Tibial artery (tissue), 4 donors: ENCODE measurements around the gene EVI2A.

Source experiments
- DNase-seq, 2 donors: peaks; one replicate each; pipeline ENCODE4 v3.0.0-alpha.2; 2019
- H3K27ac ChIP-seq, 2 donors: fragments of 200-600 bp; sonication (generic) in 1 of 2; 1 replicate in 1 of 2; 2 replicates in 1 of 2; pipeline ENCODE4 v1.5.1; 2018 to 2019; ENCODE audit warnings: mild to moderate bottlenecking in 1 of 2
- H3K27me3 ChIP-seq, 2 donors: fragments of 200-600 bp; sonication (generic) in 1 of 2; one replicate each; pipeline versions ENCODE4 v1.5.1 to v1.6.0; 2016 to 2019
- H3K36me3 ChIP-seq, 3 donors: fragments of 200-600 bp; sonication (generic) in 2 of 3; one replicate each; pipeline ENCODE4 v1.5.1; 2016 to 2019; ENCODE audit warnings: mild to moderate bottlenecking in 2 of 3
- H3K4me1 ChIP-seq, 4 donors: fragments of 200-600 bp; sonication (generic) in 2 of 4; 1 replicate in 3 of 4; 2 replicates in 1 of 4; pipeline ENCODE4 v1.5.1; 2016 to 2019
- H3K4me3 ChIP-seq, 2 donors: fragments of 200-600 bp; sonication (generic) in 1 of 2; 1 replicate in 1 of 2; 2 replicates in 1 of 2; pipeline ENCODE4 v1.5.1; 2018 to 2019; ENCODE audit warnings: mild to moderate bottlenecking in 2 of 2
- H3K9me3 ChIP-seq, 3 donors: fragments of 200-600 bp; sonication (generic) in 1 of 3; one replicate each; pipeline ENCODE4 v1.5.1; 2016 to 2019
- intact Hi-C: fragments of 100-400 bp; cut with DNase I; formaldehyde crosslinking; loops from one replicate; pipeline ENCODE4 v1.15.0; 2023; ENCODE audit warnings: low total_unique reads
- TF ChIP-seq, protein P1 (sequence below), 2 experiments: fragments of 200-600 bp in 1 of 2; fragments of 450-650 bp in 1 of 2; IDR thresholded peaks; one replicate each; pipeline ENCODE4 v1.5.1; 2017 to 2019; ENCODE audit warnings: antibody characterized with exemption in 2 of 2, mild to moderate bottlenecking in 1 of 2, moderate library complexity in 1 of 2

The EVI2A gene

DNA sequence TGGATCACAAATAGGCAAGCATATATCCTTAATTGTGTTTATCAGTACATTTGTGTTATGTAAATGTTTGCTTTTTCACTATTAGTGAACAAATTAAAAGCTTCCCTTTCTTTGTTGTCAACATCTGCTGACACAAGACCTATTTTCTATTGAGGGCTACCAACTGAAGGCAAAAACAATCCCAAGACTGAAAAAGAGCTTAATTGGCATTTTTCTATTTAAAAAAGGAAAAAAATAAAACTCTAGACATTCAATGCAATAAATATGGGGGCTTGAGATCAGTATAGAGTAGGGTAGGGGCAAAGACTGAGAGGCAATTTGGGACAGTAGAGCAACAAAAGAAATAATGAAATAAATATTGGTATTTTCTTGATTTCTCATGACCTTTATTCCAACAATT, 48.6 kb downstream of the EVI2A start:
- H3K4me1 ChIP-seq, result peaks cover 0 to 27% (median 18%) of the 10 kb centered on the region in 4 donors
- H3K9me3 ChIP-seq, result no peaks in the 10 kb centered on the region
- no peak overlapping the region for H3K27ac ChIP-seq
- TF ChIP-seq, protein P1, sequence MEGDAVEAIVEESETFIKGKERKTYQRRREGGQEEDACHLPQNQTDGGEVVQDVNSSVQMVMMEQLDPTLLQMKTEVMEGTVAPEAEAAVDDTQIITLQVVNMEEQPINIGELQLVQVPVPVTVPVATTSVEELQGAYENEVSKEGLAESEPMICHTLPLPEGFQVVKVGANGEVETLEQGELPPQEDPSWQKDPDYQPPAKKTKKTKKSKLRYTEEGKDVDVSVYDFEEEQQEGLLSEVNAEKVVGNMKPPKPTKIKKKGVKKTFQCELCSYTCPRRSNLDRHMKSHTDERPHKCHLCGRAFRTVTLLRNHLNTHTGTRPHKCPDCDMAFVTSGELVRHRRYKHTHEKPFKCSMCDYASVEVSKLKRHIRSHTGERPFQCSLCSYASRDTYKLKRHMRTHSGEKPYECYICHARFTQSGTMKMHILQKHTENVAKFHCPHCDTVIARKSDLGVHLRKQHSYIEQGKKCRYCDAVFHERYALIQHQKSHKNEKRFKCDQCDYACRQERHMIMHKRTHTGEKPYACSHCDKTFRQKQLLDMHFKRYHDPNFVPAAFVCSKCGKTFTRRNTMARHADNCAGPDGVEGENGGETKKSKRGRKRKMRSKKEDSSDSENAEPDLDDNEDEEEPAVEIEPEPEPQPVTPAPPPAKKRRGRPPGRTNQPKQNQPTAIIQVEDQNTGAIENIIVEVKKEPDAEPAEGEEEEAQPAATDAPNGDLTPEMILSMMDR (IDR thresholded peaks at IDR 0.05), result no peak
- DNase-seq, result no peak
- no peak overlapping the region for H3K4me3 ChIP-seq
- peaks cover 9 to 29% (median 16%) of the 10 kb centered on the region in 3 donors for H3K36me3 ChIP-seq
- no peaks in the 10 kb centered on the region for H3K27me3 ChIP-seq
- intact Hi-C loops, result no loop called here

- DNase-seq, result no peak
- intact Hi-C loops, result no loop called here
- no peaks in the 10 kb centered on the region for H3K9me3 ChIP-seq
- no peaks in the 10 kb centered on the region for H3K27me3 ChIP-seq
- H3K27ac ChIP-seq, result no peak overlapping the region
- peaks cover 0 to 29% (median 18%) of the 10 kb centered on the region in 4 donors for H3K4me1 ChIP-seq
- TF ChIP-seq, protein P1 (IDR thresholded peaks at IDR 0.05), result no peak
- H3K4me3 ChIP-seq, result no peak overlapping the region
- peaks cover 3 to 24% (median 10%) of the 10 kb centered on the region in 3 donors for H3K36me3 ChIP-seq
Measured at GRCh38 chr17:31272236-31272635, 49.2 kb downstream of the EVI2A start.

- peak; percentile 32 to 66 for DNase-seq
- peak overlapping the region; percentile 8 to 51 for H3K27ac ChIP-seq
- H3K9me3 ChIP-seq, result no peaks in the 10 kb centered on the region
- intact Hi-C loops, result no loop called here
- peaks cover 0 to 29% (median 18%) of the 10 kb centered on the region in 4 donors for H3K4me1 ChIP-seq
- TF ChIP-seq, protein P1 (IDR thresholded peaks at IDR 0.05), result no peak
- H3K4me3 ChIP-seq, result no peak overlapping the region
- H3K36me3 ChIP-seq, result peaks cover 6 to 32% (median 14%) of the 10 kb centered on the region in 3 donors
- H3K27me3 ChIP-seq, result no peaks in the 10 kb centered on the region
Measured at GRCh38 chr17:31269578-31269983, 51.8 kb downstream of the EVI2A start.

- peaks cover 6 to 34% (median 14%) of the 10 kb centered on the region in 3 donors for H3K36me3 ChIP-seq
- DNase-seq, result no peak
- TF ChIP-seq, protein P1 (IDR thresholded peaks at IDR 0.05), result no peak
- peak overlapping the region; percentile 8 to 51 for H3K27ac ChIP-seq
- no peaks in the 10 kb centered on the region for H3K27me3 ChIP-seq
- no peaks in the 10 kb centered on the region for H3K9me3 ChIP-seq
- H3K4me3 ChIP-seq, result no peak overlapping the region
- intact Hi-C loops, result no loop called here
- H3K4me1 ChIP-seq, result peaks cover 0 to 29% (median 18%) of the 10 kb centered on the region in 4 donors
Measured at GRCh38 chr17:31269036-31269577, 52.3 kb downstream of the EVI2A start.
